Medulla oblongata (tissue), 1 donor: Measurements from ENCODE around the gene EZH2.

ENCODE experiments used
- DNase-seq: peaks from one replicate; pipeline ENCODE4 v3.0.0-alpha.2; 2015; ENCODE audit errors: extremely low spot score

EZH2 gene

GRCh38 chr7:148901178-148901577 is 17.1 kb upstream of the EZH2 start:
- no peak for DNase-seq

GRCh38 chr7:148898845-148899484 is 14.9 kb upstream of the EZH2 start:
- DNase-seq = no peak

DNA sequence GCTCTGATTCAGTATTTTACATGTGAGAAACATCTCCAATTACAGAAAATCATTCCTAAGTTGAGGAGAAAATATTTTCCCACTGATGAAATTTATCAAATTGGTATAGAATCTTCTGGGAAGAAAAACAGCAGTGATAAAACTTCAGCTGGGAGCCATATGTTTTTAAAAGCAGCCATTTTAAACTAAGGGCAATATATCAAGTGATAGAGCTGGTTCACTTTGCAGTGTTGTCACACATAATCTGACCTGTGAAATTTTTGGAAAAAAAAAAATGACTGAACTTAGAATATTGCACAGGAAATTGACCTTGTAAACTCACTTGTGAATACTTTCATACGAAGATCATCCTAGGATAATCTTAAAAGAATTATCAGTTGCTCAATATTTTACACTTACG is 10.5 kb upstream of the EZH2 start:
- DNase-seq = no peak

- DNase-seq = no peak
Measured at GRCh38 chr7:148893071-148893470, 9.0 kb upstream of the EZH2 start.

GRCh38 chr7:148888300-148888699 is 4.2 kb upstream of the EZH2 start:
- no peak for DNase-seq

DNA sequence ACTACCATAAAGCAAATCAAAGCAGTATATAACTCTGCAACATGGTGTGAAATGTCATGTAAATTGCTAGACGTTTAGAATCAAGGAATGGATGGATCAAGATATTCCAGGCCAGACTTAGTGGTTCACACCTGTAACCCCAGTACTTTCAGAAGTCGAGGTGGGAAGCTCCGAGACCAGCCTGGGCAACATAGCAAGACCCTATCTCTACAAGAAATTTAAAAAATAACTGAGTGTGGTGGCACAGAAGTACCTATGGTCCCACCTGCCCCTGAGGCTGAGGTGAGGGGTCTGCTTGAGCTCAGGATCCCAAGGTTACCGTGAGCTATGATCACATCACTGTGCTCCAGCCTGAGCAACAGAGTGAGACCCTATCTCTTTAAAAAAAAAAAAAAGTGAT is 2.8 kb upstream of the EZH2 start:
- DNase-seq = no peak

DNA sequence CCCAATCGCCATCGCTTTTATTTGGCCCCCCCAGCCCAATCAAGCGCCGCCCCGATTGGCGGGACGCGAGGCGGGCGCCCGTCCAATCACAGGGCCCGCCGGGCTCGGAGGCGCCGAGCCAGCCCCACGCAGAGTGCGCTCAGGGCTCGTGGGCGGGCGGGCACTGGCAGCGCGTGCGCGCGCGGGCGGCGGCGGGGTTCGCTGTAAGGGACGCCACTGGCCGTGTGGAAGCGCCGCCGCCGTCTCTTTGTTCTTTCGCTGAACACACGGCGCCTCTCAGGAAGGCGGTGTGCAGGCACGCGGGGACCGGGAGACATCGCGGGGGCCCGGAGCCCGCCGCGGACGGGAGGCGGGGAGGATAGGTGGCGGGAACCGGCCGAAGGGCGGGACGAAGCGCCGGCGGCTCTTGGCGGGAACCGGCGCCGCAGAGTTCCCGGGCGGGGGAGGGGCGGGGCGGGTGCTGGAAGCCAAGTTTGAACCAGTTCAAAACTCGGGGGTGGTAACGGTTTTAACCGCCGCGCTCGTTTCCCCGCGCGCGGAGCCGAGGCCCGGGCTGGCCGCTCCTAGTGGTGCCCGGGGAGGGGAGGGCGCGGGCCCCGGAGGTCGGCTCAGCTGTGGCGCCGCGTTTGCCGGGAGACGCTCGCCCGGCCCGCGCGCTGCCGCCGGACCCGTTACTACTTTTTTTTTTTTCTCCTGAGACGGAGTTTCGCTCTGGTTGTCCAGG is 370 bp upstream of the EZH2 start:
- peak; percentile 95 for DNase-seq

DNA sequence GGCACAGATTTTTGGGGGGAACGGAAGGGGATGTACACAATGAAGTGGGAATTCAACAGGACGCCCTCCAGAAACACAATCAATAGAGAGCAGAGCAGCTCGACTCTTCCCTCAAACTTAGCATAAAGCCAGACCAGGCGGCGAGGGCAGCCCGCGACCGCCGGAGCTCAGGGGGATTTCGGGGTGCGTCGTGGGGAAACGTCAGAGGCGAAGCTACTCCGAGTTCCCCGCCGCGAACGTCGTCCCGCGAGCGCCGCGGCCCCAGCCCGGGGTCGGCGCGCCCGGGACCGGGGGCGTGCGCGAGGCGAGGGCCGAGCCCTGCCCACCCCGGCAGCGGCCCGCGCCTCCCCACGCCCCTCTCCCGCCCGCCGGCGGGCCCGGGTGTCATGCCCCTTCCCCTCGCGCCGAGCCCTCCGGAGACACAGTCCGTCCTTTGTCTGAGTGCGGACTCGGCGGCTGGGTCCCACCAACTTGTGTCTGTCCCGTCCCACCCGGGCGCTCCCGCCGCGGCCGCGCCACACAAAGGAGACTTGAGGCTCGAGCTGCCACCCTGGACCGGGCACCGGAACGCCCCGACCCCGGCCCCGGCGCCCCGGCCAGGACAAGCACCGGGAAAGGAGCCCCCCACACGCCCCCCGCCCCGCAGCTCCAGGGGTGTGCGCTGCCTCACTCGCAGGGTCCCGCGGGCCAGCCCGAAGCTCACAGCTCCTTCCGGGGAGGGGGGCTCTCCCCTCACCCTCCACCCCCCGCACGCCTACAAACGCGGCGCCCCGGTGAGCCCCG is 634 bp downstream of the EZH2 start:
- DNase-seq = peak; percentile 23

GRCh38 chr7:148882841-148883265 is 1.2 kb downstream of the EZH2 start:
- DNase-seq = peak; percentile 3

GRCh38 chr7:148882192-148882591 is 1.9 kb downstream of the EZH2 start:
- DNase-seq = no peak

DNA sequence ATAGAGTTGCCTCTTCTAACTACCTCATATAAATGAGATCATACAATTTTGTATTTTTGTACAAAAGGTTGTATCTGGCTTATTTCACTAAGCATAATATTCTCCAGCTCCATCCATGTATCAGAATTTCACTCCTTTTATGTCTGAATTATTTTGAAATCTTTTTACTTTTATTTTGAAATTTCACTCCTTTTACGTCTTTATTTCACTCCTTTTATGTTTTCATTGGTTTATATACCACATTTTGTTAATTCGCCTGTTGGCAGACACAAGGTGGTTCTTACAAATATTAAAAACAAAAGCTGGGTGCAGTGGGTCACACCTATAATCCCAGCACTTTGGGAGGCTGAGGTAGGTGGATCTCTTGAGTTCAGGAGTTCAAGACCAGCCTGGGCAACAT is 5.8 kb downstream of the EZH2 start:
- DNase-seq = no peak

DNA sequence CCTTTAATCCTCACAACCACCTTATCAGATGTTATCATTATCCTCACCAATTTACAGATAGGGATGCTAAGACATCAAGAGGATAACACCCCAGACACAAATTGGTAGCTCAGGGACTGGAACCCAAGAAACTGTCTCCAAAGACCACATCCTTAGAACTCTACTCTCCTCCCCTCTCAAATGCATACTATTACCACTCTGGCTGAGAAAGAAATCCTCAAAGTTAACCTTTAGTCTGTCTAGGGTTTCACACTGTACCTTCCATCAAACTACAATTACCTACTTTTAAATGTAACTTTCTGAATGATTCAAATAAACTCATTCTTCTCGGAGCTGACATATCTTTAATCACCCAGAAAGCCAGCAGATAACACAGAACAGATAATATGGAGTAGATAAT is 6.6 kb downstream of the EZH2 start:
- no peak for DNase-seq

DNA sequence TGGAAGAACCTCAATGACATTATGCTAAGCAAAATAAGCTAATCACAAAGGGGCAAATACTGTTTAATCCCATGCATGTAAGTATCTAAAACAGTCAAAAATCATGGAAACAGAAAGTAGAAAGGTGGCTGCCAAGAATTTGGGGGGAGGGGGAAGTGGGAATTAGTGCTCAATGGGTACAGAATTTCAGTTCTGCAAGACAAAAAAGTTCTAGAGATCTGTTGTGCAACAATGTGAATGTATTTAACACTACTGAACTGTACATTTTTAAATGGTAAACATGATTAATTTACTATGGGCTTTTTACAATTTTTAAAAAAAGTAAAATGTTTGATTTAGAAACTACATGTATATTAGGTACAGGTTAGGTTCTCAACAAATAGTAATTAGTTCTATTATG is 11.9 kb downstream of the EZH2 start:
- DNase-seq = peak; percentile 9

DNA sequence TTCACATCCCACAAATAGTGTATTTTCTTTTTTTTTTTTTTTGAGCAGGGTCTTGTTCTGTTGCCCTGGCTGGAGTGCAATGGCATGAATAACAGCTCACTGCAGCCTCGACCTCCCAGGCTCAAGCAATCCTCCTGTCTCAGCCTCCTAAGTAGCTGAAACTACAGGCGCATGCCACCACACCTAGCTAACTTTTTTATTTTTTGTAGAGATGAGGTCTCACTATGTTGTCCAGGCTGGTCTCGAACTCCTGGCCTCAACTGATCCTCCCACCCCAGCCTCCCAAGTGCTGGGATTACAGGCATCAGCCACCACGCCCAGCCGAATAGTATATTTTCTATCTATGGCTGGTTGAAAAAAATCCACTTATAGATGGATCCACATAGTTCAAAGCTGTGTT is 12.5 kb downstream of the EZH2 start:
- DNase-seq = no peak

DNA sequence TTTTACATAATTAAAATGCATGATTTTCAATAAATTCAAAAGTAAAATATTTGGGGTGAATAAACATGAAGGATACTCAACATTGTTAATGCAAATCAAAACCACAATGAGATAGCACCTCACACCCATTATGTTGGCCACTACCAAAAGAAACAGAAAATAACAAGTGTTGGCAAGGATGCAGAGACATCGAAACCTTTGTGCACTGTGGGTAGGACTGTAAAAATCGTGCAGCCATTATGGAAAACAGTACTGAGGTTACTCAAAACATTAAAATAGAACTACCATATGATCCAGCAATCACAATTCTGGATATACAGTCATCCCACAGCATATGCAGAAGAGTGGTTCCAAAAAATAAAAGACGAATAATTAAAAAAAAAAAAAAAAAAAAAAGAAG is 13.1 kb downstream of the EZH2 start:
- DNase-seq = no peak

- DNase-seq = no peak
Measured at GRCh38 chr7:148868378-148868674, 15.8 kb downstream of the EZH2 start.

- DNase-seq = no peak
Measured at GRCh38 chr7:148867596-148868377, 16.3 kb downstream of the EZH2 start.

DNA sequence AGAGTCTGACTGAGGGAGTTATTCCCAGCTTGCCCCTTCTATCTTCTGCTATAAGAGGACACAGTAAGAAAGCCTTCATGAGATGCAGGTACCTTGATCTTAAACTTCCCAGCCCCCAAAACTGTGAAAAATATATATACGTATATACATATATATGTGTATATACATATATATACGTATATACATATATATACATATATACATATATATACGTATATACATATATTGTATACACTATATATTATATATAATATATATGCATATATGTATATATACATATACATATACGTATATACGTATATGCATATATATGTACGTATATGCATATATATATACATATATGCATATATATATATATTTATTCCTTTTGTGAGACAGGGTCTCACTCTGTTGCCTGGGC is 17.7 kb downstream of the EZH2 start:
- DNase-seq = no peak

DNA sequence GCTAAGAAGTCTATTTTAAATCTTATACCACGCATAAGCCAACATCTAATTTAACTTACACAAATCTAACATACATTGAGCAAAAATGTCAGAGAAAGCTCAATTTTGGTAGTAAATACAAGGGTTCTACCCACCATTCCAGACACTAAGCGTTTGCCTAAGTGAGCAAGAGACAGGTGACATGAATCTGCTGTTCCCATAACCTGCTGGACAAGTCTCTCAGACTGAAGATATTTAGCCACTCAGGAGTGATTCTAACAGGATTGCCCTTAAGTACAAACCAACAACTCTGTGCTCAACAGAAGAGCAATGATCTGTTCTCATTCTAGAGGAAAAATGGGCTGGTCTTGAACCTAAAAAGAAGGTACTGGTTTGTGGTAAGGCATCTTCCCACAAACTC is 18.8 kb downstream of the EZH2 start:
- no peak for DNase-seq

DNA sequence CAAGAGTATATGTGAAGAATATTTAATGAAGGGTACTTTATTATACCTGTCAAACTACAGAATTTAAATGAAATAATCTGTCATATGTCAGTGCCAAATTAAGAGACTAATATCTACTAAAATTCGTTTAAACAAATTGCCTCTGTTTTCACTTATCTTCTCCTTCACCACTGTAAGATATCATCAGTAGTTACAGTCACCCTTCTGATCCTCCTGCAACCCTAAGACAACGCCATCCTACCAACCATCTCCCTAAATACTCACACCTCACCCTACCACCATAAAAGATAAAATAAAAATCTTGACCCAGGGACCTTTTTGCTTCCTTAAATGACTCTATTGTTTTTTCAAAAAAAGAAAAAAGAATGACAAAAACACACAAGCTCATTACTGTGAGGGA is 20.8 kb downstream of the EZH2 start:
- DNase-seq = no peak

DNA sequence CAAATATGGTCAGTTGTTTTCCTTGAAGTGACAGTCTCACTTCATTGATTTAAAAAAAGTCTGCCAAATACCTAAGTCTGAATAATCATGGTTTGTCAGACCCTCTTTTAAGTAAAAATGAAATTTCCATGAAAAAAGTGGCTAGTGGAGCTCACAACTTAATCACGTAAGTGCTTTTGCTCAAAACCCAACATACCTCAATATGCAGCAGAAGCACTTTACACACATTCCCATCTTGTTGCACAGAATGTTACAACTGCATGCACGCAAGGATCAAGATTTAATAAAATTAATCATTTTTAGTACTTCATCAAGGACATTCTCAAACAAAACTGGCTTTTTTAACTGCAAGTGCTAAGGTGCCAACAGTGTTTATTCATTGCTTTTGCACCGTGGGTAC is 21.6 kb downstream of the EZH2 start:
- DNase-seq = no peak

DNA sequence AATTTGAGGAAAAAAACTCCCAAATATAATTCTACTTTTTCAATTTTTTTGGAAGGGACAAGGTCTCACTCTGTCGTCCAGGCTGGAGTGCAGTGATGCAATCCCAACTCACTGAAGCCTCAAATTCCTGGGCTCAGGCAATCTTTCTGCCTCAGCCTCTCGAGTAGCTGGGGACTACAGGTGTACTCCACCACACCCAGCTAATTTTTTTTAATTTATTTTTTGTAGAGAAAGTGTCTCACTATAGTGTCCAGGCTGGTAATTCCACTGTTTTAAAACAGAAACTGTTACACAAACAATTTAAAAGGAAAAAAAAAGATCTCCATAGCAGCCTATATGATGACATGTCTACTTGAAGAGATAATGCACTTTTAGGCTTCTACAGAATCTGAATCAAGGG is 25.6 kb downstream of the EZH2 start:
- DNase-seq = no peak
